GM04503 (cell line): ENCODE results near the gene KRT74.

Experiments
- DNase-seq: peaks from one replicate; pipeline ENCODE4 v3.0.0-alpha.2; 2012; ENCODE audit warnings: low read depth

The KRT74 gene

DNA sequence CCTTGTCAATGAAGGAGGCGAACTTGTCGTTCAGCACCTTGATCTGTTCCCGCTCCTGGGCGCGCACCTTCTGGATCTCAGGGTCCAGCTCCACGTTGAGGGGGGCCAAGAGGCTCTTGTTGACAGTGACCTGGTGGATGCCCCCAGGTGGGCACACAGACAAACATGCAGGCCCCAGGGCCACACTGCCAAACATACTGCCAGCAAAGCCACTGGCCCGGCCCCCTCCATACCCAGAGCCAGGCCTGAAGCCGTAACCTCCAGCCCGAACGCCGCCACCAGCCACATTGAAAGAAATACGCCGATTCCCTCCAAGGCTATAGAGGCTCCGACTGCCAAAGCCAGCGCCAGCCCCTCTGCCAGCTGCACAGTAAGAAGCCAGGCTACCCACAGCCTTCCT lies 337 bp downstream of the KRT74 start:
- DNase-seq: no peak

DNA sequence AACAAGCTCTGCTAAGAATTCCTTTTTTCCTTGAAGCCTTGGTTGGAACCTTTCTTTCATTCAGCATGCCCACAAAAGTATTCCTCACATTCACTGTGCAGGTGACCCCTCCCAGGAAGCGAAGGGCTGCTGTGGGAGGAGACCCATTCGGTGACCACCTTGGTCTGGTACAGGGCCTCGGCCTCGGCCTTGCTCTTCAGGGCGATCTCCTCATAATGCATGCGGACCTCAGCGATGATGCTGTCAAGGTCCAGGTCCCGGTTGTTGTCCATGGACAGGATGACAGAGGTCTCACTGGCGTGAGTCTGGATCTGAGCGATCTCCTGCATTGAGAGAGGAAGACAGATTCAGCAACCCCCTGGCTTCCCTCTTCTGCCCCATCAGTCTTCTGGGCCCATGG lies 3.1 kb downstream of the KRT74 start:
- DNase-seq: no peak

DNA sequence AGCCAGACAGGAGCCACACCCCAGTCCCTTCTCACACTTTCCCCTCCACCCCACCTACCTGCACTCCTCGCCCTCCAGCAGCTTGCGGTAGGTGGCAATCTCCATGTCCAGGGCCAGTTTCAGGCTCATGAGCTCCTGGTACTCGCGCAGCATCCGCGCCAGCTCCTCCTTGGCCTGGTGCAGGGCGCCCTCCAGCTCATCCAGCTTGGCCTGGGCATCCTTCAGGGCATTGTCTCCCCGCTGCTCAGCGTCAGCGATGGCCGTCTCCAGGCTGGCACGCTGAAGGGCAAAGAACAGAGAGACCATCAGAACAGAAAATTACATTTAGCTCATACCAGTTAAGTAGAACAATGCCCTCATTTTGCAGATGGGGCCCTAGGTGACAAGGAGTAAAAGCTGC lies 5.5 kb downstream of the KRT74 start:
- DNase-seq: no peak

DNA sequence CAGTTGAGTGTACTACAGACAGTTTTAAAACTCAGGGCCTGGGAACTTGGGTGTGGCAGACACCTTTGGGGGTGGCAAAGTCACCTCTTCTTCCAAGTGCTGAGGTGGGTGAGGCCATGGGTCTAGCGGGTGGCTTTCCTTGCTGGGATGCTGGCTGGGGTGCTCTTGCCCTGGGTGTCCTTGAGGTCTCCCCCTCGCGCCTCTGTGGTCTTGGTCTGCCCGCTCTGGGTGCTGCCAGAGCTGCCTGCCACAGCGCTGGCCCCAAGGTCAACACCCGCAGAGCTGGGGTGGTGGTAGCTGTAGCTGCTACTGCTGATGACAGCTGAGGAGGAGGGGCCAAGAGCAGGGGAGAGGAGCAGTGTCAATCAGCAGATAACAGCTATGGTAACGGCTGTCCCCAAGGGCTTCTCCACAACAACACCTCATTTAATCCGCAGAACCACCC lies 6.8 kb downstream of the KRT74 start:
- no peak for DNase-seq

DNA sequence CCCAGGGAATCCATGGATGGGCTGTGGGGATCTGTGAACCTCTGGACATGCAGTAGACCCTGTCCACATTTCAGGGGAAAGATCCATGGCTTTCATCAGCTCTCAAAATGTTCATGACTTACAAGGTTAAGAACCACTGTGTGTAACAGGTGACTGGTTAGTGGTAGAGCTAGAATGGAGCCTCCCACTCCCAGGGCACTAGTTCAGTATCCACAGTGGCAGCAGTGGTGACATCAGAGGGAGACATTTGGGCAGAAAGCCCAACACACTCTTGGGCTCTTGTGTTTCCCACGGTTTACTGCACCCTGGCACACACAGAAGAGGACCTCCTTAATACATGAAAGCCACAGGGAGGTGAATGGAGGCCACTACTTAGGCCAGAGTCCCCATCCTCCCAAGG lies 9.1 kb downstream of the KRT74 start:
- no peak for DNase-seq

DNA sequence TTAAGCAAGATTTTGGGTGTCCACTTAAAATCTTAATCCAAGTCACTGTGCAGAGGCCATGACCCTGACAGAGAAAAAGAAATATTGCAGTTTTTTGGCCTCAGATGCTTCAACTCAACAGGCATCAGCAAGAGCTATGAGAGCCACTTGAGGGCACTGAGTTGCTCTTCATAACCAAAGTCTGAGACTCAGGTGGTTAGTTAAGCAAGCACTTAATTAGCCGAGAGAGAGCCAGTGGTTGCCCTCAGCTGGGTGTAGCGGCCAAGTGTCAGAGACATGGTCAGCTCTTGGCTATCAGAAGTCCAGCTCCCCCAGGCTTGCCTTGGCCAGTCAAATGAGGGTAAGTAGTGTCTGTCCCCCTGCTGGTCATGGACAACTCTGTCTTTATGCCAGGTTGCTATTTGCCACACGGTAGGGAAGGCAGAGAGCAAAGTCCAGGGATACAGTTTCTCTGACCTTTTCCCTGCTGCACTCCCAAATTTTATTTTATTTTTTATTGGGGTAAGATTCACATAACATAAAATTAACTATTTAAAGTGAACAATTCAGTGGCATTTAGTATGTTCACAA lies 11.7 kb downstream of the KRT74 start:
- DNase-seq: no peak

DNA sequence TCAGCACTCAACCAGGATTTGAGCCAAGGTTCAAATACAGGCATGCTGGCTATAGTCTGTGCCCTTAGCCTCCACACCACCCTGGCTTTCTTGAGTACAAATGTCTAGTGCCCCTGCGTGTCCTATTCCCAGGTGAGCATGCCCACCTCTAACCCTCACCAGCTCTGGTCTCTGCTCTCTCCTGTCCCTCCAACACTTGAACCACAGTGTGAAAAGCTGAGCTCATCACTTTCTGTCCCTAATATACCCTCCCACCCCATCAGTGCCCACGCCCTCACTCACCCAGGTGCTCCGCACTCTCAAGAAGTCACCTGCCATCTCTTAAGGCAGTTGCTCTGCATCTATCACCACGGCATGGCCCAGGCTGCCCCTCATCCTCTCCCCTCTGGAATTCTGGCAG lies 13.7 kb downstream of the KRT74 start:
- no peak for DNase-seq

DNA sequence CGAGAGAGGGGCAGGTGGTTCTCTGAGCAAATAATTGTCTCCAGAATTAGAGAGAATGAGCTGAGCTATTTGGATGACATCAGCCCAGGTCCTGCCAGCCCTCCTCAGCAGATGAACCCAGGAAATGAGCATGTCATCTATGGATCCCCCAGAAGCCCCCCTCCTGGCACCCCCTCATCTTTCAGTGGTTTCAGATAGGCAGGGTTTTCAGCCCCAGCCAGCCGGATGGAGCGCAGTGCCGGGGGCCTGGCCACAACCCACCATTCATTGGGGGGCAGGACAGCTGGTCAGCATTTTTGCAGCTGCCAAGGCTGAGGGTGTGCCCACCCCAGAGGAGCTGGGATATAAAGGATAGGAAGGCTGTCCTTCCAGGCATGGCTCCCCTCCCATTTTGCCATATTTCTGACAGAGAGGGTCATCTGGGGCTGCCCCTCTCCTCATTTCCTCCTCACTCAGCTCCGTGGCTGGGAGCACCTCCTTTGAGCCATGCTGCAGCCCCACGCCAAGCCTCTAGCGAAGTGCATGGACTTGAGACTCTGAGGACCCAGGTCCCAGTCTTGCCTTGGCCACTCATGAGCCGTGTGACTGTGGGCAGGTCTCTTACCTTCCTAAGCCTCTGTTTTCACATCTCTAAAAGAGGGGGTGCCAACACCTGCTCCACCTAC lies 14.7 kb downstream of the KRT74 start:
- no peak for DNase-seq

DNA sequence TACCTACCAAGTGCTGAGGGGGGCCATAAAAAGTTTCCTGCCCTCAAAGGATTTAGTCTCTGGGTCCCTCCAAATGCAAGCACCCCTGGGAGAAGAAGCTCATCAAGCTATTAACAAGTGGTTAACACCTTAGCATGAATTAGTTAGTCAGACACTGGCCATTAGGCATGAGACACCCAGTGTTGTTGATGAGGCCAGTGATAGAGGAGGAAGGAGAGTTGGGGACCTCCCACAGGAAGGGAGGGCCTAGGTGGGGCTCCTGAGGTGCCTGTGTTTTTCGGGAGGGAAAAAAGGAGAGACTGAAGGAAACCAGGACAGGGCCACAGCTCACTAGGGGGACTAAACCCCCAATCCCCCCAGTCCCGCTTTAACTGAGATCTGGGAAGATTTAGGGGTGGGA lies 16.2 kb downstream of the KRT74 start:
- no peak for DNase-seq

DNA sequence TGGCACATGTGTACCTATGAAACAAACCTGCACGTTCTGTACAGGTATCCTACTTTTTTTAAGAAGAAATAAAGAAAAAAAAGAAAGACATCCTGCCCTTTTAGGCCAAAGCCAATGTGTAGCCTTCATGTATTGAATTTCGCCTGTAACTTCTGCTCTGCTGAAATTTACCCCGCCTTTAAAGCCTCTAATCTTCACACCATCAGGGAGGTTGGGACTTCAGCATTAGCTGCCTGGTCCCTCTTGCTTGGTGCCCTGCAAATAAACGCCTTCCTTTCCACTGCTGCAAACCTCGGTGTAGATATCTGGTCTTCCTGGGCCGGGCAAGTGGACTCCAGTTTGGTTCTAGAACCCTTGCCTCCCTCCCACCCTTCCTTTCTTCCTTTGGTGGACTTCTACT lies 18.1 kb downstream of the KRT74 start:
- DNase-seq: no peak

DNA sequence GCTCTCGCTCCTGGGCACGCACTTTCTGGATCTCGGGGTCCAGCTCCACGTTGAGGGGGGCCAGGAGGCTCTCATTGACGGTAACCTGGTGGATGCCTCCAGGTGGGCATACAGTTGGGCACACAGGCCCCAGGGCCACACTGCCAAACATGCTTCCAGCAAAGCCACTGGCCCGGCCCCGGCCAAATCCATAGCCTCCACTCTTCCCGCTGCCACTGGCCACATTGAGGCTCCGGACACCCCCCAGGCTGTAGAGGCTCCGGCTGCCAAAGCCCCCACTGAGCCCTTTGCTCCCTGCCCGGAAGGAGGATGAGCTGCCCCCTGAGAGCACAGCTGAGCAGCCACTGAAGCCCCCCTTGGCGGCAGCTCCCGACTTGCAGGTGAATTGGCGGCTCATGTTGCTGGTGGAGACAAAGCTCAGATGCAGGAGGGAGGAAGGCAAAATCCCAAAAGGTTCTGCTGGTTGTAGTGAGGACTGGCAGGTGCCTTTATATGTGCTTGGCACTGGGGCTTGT lies 20.9 kb downstream of the KRT74 start, which contains the start of gene KRT71:
Gene KRT71, minus strand, starts transcription at position 465 of the 515 bp plus-strand sequence. Its CDS starts 68 bp downstream, at position 397.
- no peak for DNase-seq

DNA sequence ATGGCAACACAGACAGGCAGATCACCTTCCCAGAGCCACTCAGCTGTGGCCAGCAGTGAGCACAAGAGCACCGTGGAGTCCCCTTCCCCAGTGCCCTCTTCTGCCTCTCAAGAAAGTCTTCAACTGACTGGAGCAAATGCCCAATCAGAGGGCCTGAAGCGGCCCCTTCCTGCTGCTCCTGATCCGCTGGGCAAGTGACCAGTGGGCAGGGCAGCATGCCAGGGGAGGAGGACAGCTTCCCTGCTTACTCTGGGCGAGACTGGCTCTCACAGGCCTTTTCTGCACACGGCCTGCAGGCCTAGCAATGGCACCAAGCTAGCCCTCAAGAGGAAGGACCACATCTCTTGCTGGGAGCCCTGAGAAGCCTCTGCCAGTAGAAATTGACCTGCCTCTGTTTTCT lies 21.6 kb downstream of the KRT74 start:
- no peak for DNase-seq

DNA sequence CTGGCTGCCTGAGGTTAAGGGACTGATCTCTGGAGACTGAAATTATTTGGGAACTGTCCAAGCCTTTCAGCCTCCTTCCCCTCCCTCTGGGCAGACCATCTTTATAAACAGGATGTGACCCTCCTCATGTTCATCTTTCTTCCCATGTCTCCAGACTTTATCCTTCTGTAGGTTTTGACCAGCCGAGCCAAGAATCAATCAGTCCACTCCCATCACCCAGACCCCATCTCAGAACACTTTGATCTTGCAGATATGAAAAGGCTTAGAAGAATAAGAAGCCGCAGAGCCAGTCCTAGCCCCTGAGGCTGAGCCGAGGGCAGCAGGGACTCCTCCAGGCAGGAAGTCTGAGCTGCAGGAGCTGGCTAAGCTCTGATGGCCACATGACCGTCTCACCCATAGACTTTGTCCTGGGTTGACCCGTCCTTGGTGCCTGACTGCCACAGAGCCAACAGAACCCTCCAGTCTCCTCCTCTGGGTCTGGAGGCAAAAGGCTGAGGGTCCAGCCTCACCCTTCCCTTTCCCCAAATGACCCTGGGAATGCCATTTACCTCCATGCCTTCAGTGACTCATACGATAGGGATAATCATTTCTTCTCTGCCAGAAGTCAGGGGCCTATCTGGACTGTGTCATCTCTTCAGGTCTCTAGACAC lies 22.3 kb downstream of the KRT74 start:
- no peak for DNase-seq

DNA sequence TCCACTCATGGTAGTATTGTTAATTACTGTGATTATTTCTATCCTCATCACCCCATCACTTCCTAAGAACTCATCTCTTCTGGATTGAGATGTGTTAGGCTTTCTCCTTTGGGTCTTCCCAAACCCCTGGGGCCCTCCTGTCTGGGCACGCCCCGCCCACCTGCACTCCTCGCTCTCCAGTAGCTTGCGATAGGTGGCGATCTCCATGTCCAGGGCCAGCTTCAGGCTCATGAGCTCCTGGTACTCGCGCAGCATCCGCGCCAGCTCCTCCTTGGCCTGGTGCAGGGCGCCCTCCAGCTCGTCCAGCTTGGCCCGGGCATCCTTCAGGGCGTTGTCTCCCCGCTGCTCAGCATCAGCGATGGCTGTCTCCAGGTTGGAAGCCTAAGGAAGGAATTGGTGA lies 27.5 kb downstream of the KRT74 start:
- no peak for DNase-seq

DNA sequence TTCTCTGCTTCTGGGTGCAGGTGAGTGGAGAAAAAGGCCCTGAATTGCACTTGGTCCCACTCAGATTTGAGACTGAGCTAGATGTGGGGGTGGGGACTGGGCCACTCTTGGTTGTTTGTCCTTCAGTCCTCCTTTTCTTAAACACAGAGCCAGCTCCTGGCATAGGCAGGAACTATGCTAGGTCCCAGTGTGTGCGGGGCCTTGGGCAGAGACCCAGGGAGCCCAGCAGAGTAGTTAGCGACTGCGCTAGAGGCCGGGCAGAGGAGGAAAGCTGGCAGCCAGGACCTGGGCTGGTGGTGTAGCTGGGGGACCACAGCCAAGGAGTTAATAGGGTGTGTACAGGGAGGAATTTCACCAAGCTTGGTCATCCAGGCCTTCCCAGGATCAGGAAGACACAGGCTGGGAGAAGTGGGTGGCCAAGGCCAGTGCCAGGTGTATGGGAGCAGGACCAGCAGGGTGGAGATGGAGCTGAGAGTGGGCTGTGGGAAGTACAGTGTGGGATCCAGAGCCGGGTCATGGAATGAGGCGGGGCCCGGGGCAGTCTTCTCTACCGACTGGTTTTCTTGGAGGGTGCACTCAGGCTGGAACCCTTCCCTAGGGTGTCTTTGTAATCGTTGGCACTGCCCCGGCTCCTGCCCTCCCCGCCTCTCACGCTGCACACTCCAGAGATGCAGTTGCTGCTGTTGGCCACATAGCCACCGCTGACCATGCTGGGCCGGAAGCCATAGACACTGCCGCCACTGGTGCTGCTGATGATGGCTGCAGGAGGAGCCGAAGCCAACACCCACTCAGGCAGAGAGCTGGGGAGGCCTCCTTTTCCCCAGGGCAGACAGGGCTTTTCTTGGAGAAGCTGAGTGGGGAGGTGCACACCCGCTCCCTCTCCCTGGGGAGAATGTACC lies 29.4 kb downstream of the KRT74 start:
- DNase-seq: no peak

DNA sequence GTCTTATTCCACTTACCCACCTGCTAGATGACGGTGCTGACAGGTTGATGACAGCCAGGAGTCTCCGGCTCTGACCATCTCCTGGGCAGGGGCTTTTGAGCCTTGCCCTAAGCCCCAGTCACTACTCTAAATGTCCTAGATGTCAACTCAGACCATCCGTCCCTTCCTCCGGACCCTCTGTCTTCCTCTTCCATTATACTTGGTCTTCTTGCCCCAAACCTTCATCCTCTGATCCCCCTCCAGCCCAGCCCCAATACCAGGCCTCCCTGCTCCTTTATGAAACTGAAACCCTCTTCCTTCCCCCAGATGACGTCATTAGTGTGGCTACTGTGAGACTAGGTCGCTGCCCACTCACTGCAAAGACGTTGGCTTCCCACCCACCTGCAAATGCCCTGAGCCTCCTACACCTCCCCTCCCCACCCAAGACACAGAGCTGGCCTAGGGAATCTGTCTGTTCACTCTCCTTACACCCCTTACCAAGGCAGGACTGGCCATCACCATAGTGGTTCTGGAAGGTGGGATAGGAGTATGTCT lies 30.8 kb downstream of the KRT74 start:
- DNase-seq: no peak

DNA sequence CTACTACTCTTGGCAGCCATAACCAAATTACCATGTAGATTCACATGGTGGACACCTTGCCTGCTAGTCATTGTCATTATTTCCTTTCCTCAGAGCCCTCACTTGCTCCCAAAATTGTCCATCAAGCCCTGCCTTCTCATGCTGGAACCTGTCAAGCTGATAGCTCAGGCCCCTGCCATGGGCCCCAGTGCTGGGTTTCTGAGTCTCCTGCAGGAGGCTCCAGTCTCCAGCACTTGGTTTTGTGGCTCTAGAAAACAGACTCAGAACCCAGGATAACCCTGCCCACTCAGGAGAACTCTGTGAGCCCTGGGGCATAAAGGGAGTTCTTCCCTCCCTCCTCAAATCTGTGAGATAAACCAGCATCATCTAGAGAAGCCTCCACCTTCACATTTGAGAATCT lies 31.5 kb downstream of the KRT74 start:
- DNase-seq: no peak

DNA sequence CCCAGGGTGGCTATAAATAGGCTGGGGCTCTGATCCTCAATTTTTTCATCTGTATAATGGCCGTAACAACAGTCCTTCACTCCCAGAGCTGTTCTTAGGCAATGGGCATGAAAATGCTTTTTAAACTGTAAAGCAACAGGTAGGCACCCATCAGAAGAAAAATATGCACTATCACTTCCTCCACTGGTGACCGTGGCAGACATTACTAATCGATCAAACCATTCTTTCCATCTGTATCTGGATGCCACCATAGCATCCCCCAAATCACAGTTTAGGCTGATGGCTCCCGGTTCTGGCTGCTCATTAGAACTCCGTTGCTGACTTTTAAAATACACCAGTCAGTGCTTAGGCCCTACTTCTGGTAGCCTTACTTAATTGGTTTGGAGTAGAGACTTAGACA lies 31.9 kb downstream of the KRT74 start:
- DNase-seq: no peak

DNA sequence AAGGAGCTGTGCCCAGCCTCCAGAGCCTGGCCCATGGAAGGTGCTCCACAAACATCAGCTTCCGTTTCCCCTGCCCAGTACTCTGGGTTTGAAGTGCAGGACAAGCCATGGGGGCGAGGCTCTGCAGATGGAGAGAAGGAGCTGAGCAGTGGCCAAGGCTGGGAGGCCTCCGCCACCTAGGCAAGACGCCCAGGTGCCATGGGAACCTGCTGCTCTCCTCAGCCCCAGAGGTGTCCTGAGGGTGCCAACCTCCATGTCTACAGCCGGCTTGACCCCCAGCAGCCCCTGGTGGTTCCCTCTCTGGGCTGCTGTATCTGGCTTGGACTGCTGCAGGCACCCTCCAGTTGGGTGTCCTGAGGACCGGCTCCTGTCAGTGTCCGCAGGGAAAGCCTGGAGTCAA lies 33.1 kb downstream of the KRT74 start:
- no peak for DNase-seq

DNA sequence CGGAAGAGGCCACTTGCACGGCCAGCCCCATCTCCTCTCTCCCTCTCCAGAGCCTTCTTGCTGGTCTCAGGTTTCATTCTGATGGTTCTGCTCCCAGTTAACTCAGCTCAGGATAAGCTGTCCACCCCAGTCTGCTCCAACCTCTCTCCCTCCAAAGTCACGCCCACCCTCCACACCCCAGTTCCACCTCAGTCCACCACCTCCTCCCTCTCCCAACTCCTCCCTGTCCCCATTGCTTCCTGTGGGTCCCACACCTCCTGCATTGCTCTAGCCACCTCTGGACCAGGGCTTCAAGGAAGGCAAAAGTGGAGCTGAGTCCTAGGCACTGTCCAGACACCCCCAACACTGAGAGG lies 33.8 kb downstream of the KRT74 start:
- no peak for DNase-seq

DNA sequence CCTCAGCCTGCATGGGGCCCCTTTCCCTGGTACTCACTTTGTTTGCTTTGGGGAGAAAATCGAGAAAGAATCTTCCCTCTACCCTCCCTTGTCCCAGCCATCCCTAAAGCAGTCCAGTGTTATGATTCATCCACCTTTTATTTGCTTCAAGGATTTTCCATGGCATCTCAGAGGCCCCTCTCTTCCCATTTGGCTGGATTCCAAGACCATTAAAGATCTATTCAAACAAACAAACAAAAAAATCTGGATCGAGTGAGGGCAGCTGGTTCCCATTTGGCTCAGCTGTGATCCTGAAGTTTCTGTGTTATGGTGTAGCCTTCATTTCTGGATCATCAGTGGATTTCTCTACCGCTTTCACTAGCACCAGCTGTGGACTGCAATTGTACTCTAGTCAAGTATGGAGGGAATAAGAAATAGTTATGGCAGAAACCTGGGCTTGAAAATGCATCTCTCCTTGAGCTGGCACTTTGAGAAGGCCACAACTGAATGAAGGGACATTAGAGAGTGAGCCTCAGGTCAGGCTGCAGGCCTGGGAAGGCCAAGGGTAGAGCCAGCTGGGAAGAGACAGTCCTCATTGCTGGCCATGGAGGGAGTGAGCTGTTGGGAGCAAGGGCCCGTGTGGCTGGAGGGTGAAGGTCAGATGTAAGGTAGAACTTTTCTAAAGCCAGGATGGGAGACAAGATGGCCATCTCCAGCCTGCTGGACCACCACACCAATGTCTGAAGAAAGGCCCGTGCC lies 34.4 kb downstream of the KRT74 start:
- DNase-seq: peak; percentile 65

DNA sequence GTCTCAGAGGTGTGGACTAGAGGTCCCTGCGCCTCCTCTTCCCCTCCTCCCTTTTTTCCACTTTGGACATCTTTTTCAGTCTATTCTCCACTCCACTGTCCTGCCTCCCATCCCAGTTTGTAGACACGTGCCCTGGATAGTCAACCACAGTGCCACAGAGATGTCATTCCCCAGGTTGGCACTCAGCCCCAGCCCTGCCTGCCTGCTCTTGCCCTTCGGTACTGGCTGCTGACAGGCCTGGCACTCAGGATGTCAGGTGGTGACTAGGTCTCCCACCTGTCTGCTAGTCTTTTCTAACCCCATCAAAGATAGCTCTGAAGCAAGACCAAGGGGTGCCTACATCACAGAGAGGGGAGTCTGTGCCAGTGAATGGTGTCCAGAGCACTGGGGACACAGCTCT lies 36.5 kb downstream of the KRT74 start:
- no peak for DNase-seq
